ENCODE results near the gene CFAP46.
"Not testable (repeated sequence)": the region's sequence is repeated elsewhere in the genome, so short reads cannot be mapped to it uniquely, and the experiment has no call there.

Gene CFAP46

DNA sequence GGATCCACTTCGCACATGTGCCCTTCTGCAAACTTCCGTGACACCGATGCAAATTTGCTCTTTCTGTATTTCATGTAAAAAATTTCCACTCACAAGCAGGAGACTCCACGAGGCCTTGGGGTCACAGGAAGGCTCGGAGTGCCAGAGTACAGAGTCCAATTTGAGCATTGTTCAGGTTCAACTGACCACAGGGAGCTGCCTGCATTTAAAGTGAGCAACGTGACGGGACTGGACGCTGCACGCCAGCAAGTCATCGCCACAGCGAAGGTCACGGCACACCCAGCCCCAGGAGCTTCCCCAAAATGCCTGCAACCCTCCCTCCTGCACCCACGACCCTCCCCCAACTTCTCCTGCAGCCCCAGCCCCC lies 115.0 kb downstream of the CFAP46 start:
- no peak for ATAC-seq (ENCODE audit: insufficient read depth, low read depth)
- Histone ChIP-seq H3K4me3 (ENCODE audit: low read depth in 1 of 2, low read length in 2 of 2) (no peak overlapping the region), H3K4me1 (ENCODE audit: insufficient read depth, low read length) (no peaks in the 10 kb centered on the region), H4K20me1 (ENCODE audit: insufficient read depth, low read length) (no peaks in the 10 kb centered on the region), H3K27me3 (ENCODE audit: insufficient read depth, low read length, poor library complexity) (no peaks in the 10 kb centered on the region), H3K79me2 (ENCODE audit: insufficient read depth, low read length) (no peaks in the 10 kb centered on the region), H3K4me2 (ENCODE audit: insufficient read depth, low read length) (no peak overlapping the region), H3K9ac (ENCODE audit: low read depth, low read length) (no peak overlapping the region), H3K9me3 (ENCODE audit: insufficient read depth, low read length, severe bottlenecking) (peaks cover 19% of the 10 kb centered on the region), H3K27ac (ENCODE audit: low read length) (no peak overlapping the region), H2AFZ (ENCODE audit: low read depth, low read length) (no peak overlapping the region), H3K36me3 (ENCODE audit: insufficient read depth, low read length) (no peaks in the 10 kb centered on the region)
- TF ChIP-seq, protein P1, sequence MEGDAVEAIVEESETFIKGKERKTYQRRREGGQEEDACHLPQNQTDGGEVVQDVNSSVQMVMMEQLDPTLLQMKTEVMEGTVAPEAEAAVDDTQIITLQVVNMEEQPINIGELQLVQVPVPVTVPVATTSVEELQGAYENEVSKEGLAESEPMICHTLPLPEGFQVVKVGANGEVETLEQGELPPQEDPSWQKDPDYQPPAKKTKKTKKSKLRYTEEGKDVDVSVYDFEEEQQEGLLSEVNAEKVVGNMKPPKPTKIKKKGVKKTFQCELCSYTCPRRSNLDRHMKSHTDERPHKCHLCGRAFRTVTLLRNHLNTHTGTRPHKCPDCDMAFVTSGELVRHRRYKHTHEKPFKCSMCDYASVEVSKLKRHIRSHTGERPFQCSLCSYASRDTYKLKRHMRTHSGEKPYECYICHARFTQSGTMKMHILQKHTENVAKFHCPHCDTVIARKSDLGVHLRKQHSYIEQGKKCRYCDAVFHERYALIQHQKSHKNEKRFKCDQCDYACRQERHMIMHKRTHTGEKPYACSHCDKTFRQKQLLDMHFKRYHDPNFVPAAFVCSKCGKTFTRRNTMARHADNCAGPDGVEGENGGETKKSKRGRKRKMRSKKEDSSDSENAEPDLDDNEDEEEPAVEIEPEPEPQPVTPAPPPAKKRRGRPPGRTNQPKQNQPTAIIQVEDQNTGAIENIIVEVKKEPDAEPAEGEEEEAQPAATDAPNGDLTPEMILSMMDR (IDR thresholded peaks at IDR 0.05; ENCODE audit: borderline replicate concordance, extremely low read depth, low read length, poor library complexity, severe bottlenecking) = no peak
- no peak for TF ChIP-seq EZH2 (IDR thresholded peaks at IDR 0.05; ENCODE audit: borderline replicate concordance, low read depth, low read length, severe bottlenecking)
- no peak for DNase-seq

DNA sequence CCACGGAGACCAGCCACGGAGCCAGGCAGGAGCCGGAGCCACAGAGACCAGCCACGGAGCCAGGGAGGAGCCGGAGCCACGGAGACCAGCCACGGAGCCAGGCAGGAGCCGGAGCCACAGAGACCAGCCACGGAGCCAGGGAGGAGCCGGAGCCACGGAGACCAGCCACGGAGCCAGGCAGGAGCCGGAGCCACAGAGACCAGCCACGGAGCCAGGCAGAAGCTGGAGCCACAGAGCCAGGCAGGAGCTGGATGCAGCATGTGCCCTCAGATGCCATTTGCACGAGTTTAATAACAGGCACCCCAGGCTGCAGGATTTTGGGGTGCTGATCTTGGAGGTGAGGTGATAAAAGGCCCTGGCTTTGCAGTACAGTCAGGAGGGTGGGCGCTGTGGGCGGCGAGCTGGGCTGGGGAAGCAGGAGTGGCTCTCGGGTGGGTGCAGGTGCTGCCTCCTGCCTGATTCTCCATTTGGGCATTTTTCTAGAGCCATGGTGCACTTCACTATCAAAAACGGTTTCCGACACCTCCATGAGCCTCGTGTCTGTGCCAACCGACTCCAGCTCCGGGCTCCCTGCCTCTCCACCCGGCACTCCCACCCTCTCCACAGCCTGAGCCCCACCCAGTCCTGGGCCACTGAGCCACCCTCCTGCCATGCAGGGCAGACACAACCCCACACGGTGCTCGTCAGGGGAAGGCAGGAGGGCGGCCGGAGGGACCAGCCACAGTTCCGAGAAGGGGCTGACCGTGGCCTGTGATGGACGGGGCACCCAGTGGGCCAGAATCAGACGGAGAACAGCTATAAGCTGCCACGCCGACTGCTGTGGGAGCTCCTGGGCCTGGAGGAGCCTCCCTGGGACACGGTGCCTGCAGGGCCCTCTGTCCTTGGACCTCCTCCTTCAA lies 115.6 kb downstream of the CFAP46 start:
- peaks cover 23% of the 10 kb centered on the region for H3K9me3 ChIP-seq (ENCODE audit: insufficient read depth, low read length, severe bottlenecking)
- no peak for ATAC-seq (ENCODE audit: insufficient read depth, low read depth)

DNA sequence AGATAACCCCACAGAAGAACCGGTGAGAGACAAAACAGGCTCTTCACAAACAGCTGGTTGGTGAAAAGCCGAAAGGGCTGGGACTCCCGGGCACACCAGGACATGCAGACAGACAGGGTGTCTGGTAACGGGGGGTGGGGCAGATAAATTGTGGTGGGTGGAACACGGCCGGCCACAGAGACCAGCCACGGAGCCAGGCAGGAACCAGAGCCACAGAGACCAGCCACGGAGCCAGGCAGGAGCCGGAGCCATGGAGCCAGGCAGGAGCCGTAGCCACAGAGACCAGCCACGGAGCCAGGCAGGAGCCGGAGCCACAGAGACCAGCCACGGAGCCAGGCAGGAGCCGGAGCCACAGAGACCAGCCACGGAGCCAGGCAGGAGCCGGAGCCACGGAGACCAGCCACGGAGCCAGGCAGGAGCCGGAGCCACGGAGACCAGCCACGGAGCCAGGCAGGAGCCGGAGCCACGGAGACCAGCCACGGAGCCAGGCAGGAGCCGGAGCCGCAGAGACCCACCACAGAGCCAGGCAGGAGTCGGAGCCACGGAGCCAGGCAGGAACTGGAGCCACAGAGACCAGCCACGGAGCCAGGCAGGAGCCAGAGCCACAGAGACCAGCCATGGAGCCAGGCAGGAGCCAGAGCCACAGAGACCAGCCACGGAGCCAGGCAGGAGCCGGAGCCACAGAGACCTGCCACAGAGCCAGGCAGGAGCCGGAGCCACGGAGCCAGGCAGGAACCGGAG lies 116.4 kb downstream of the CFAP46 start:
- DNase-seq; H3K9ac ChIP-seq (ENCODE audit: low read depth, low read length); H3K4me2 ChIP-seq (ENCODE audit: insufficient read depth, low read length); H3K36me3 ChIP-seq (ENCODE audit: insufficient read depth, low read length); H4K20me1 ChIP-seq (ENCODE audit: insufficient read depth, low read length); H3K4me3 ChIP-seq (ENCODE audit: low read depth in 1 of 2, low read length in 2 of 2); ATAC-seq (ENCODE audit: insufficient read depth, low read depth); H3K79me2 ChIP-seq (ENCODE audit: insufficient read depth, low read length); H2AFZ ChIP-seq (ENCODE audit: low read depth, low read length); H3K27me3 ChIP-seq (ENCODE audit: insufficient read depth, low read length, poor library complexity); H3K27ac ChIP-seq (ENCODE audit: low read length); H3K4me1 ChIP-seq (ENCODE audit: insufficient read depth, low read length): not testable (repeated sequence)
- H3K9me3 ChIP-seq (ENCODE audit: insufficient read depth, low read length, severe bottlenecking) = peaks cover 24% of the 10 kb centered on the region

More for the DNA sequence above, 115.6 kb downstream of the CFAP46 start:
- H3K4me3 ChIP-seq (ENCODE audit: low read depth in 1 of 2, low read length in 2 of 2) = no peak overlapping the region
- no peaks in the 10 kb centered on the region for H3K36me3 ChIP-seq (ENCODE audit: insufficient read depth, low read length)
- no peaks in the 10 kb centered on the region for H3K4me1 ChIP-seq (ENCODE audit: insufficient read depth, low read length)
- no peak overlapping the region for H2AFZ ChIP-seq (ENCODE audit: low read depth, low read length)
- DNase-seq = no peak
- H3K27me3 ChIP-seq (ENCODE audit: insufficient read depth, low read length, poor library complexity) = no peaks in the 10 kb centered on the region
- H3K4me2 ChIP-seq (ENCODE audit: insufficient read depth, low read length) = no peak overlapping the region
- TF ChIP-seq, protein P1 (IDR thresholded peaks at IDR 0.05; ENCODE audit: borderline replicate concordance, extremely low read depth, low read length, poor library complexity, severe bottlenecking) = no peak
- no peak for TF ChIP-seq EZH2 (IDR thresholded peaks at IDR 0.05; ENCODE audit: borderline replicate concordance, low read depth, low read length, severe bottlenecking)
- H3K79me2 ChIP-seq (ENCODE audit: insufficient read depth, low read length) = no peaks in the 10 kb centered on the region
- H3K27ac ChIP-seq (ENCODE audit: low read length) = no peak overlapping the region
- H3K9ac ChIP-seq (ENCODE audit: low read depth, low read length) = no peak overlapping the region
- no peaks in the 10 kb centered on the region for H4K20me1 ChIP-seq (ENCODE audit: insufficient read depth, low read length)

DNA sequence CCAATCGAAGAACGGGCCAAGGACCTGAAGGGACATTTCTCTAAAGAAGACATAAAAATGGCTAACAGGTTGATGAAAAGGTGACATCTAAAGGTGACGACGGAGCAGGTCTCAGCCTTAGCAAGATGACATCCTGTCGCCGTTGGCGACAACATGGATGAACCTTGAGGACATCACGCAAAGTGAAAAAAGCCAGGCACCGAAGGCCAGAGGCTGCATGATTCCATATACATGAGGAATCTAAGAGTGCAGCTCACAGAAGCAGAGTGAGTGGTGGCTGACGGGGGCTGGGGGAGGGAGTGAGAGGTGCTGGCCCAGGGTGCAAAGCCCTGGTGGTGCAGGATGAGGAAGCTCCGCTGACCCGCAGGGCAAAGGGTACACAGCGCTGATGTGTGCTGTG lies 122.3 kb downstream of the CFAP46 start:
- Histone ChIP-seq H3K9me3 (ENCODE audit: insufficient read depth, low read length, severe bottlenecking) (peaks cover 8% of the 10 kb centered on the region), H2AFZ (ENCODE audit: low read depth, low read length) (no peak overlapping the region), H3K36me3 (ENCODE audit: insufficient read depth, low read length) (no peaks in the 10 kb centered on the region), H3K4me1 (ENCODE audit: insufficient read depth, low read length) (no peaks in the 10 kb centered on the region), H3K79me2 (ENCODE audit: insufficient read depth, low read length) (no peaks in the 10 kb centered on the region), H3K27ac (ENCODE audit: low read length) (no peak overlapping the region), H4K20me1 (ENCODE audit: insufficient read depth, low read length) (no peaks in the 10 kb centered on the region), H3K9ac (ENCODE audit: low read depth, low read length) (no peak overlapping the region), H3K4me2 (ENCODE audit: insufficient read depth, low read length) (no peak overlapping the region), H3K27me3 (ENCODE audit: insufficient read depth, low read length, poor library complexity) (no peaks in the 10 kb centered on the region), H3K4me3 (ENCODE audit: low read depth in 1 of 2, low read length in 2 of 2) (no peak overlapping the region)
- ATAC-seq (ENCODE audit: insufficient read depth, low read depth) = no peak
- TF ChIP-seq EZH2 (IDR thresholded peaks at IDR 0.05; ENCODE audit: borderline replicate concordance, low read depth, low read length, severe bottlenecking) = no peak
- TF ChIP-seq, protein P1 (IDR thresholded peaks at IDR 0.05; ENCODE audit: borderline replicate concordance, extremely low read depth, low read length, poor library complexity, severe bottlenecking) = no peak
- DNase-seq = no peak
